Measurements from ENCODE around the gene PCLO.

The PCLO gene

DNA sequence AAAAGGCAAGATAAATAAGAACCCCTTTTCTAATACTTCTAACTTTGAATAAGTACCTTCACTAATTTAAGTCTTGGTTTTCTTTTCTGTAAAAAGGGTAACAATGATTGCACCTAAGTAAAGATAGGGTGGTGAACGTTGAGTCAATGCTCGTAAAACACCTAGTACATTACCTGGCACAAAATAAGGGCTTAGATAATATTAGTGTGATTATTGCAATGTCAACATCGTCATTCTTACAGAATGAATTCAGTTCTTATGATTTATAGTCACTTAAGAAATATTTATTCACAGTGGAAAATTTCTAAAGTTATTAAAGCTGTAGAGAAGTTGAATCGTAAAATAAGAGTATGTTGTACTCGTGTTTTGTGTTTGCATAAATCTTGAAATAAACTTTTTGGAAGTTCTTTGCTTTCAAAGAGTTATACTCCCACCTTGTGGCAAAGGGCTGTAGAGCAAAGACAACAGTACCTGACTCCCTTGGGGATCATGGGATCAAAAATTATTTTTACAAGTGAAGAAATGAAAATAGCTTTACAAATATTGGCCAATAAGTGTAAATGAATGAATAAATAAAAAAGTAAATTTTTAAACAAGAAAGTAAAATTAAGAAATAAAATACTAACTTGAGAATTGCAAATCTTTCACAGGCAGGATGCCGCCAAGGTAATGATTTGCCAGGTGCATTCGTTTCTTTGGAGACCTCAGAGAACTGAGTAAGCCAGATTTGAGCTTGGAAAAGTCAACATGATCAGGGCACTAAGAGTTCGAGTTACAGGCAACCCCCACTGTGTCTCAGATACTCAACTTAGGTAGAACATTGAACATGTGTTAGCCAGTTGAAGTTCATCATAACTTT, 433.3 kb downstream of the PCLO start:
- Histone ChIP-seq H3K27me3 (ENCODE audit: insufficient read depth, poor library complexity, severe bottlenecking) (no peaks in the 10 kb centered on the region), H3K4me1 (ENCODE audit: insufficient read depth, poor library complexity, severe bottlenecking) (peaks cover 3% of the 10 kb centered on the region), H3K36me3 (ENCODE audit: low read depth) (no peaks in the 10 kb centered on the region), H3K9me3 (ENCODE audit: severe bottlenecking) (no peaks in the 10 kb centered on the region), H3K27ac (ENCODE audit: poor library complexity, severe bottlenecking) (no peak overlapping the region), H3K4me3 (ENCODE audit: severe bottlenecking) (no peak overlapping the region)
- DNase-seq (ENCODE audit: low spot score) (no peak), ATAC-seq (ENCODE audit: low read depth) (peak; percentile 67)
- TF ChIP-seq, protein P1, sequence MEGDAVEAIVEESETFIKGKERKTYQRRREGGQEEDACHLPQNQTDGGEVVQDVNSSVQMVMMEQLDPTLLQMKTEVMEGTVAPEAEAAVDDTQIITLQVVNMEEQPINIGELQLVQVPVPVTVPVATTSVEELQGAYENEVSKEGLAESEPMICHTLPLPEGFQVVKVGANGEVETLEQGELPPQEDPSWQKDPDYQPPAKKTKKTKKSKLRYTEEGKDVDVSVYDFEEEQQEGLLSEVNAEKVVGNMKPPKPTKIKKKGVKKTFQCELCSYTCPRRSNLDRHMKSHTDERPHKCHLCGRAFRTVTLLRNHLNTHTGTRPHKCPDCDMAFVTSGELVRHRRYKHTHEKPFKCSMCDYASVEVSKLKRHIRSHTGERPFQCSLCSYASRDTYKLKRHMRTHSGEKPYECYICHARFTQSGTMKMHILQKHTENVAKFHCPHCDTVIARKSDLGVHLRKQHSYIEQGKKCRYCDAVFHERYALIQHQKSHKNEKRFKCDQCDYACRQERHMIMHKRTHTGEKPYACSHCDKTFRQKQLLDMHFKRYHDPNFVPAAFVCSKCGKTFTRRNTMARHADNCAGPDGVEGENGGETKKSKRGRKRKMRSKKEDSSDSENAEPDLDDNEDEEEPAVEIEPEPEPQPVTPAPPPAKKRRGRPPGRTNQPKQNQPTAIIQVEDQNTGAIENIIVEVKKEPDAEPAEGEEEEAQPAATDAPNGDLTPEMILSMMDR (IDR thresholded peaks at IDR 0.05; ENCODE audit: poor library complexity, severe bottlenecking), result peak; percentile 88

DNA sequence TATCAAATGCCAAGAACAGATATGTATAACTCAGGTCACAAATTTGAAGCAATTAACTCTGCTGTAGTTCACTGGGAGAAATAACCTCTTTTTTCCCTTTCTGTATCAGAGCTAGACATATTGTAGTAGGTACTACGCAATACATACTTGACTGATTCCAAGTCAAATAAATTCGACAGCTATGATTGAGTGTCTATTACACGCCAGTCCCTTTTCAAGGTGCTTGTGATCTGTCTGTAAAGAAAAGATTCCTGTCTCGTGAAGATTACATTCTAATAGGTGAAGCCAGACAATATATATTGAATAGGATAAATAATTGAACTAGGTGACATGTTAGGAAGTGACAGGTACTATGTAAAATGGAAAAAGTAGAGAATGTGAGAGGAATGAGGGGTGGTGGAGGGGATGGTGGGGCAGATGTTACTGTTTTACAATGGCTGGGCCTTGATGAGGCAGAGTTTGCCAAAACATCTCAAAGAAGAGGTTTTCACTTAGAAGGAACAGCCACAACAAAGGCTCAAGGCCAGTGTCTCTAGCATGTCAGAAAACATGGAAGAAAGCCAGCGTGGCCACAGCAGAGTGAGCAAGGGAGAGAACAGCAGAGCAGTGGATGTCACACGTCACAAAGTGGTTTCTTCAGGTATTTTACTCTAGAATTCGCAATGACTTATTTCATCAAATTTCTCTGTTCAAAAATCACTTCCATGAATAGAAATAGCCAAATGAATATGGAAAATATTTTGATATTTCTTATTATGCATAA, 436.5 kb downstream of the PCLO start:
- ATAC-seq (ENCODE audit: low read depth), result no peak
- TF ChIP-seq, protein P1 (IDR thresholded peaks at IDR 0.05; ENCODE audit: poor library complexity, severe bottlenecking), result no peak
- Histone ChIP-seq H3K36me3 (ENCODE audit: low read depth) (no peaks in the 10 kb centered on the region), H3K27me3 (ENCODE audit: insufficient read depth, poor library complexity, severe bottlenecking) (no peaks in the 10 kb centered on the region), H3K4me3 (ENCODE audit: severe bottlenecking) (no peak overlapping the region), H3K27ac (ENCODE audit: poor library complexity, severe bottlenecking) (no peak overlapping the region), H3K4me1 (ENCODE audit: insufficient read depth, poor library complexity, severe bottlenecking) (peaks cover 3% of the 10 kb centered on the region), H3K9me3 (ENCODE audit: severe bottlenecking) (no peaks in the 10 kb centered on the region)
- DNase-seq (ENCODE audit: low spot score), result no peak

DNA sequence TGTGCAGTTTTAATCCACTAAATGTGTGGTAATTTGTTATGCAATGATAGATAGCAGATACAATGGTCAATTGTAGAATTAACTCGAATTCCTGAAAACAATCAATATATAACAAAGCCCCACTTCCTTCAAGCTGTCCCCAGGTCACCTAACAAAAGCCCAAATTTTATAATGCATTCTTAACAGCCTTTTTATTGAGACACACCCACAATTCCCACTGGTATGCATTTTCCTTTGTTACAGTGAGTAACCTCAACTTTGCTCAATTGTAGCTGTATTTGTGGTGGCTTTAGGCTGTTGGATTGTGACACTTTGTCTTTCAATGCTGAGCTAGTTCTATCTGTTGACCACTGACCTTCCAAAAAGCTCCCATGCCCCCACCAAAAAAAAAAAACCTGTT, 439.3 kb downstream of the PCLO start:
- DNase-seq (ENCODE audit: low spot score), result no peak
- Histone ChIP-seq H3K4me3 (ENCODE audit: severe bottlenecking) (no peak overlapping the region), H3K36me3 (ENCODE audit: low read depth) (no peaks in the 10 kb centered on the region), H3K27ac (ENCODE audit: poor library complexity, severe bottlenecking) (no peak overlapping the region), H3K9me3 (ENCODE audit: severe bottlenecking) (no peaks in the 10 kb centered on the region), H3K27me3 (ENCODE audit: insufficient read depth, poor library complexity, severe bottlenecking) (no peaks in the 10 kb centered on the region), H3K4me1 (ENCODE audit: insufficient read depth, poor library complexity, severe bottlenecking) (no peaks in the 10 kb centered on the region)
- TF ChIP-seq, protein P1 (IDR thresholded peaks at IDR 0.05; ENCODE audit: poor library complexity, severe bottlenecking), result no peak
- ATAC-seq (ENCODE audit: low read depth), result no peak

DNA sequence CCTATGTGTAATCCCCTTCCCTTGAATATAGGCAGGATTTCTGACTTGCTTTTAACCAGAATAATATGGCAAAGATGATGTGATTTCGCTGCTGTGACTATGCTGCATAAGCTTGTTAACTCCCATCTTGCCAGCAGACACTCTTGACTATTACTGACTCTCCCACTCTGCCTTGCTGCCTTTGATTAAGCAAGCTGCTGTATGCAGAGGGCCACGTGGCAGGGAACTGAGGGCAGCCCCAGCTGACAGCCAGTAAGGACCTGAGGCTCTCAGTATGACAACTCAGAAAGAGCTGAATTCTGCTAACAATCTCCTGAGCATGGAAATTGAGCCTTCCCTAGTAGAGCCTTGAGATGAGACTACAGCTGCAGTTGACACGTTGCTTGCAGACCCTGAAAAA, 439.7 kb downstream of the PCLO start:
- ATAC-seq (ENCODE audit: low read depth) (no peak), DNase-seq (ENCODE audit: low spot score) (no peak)
- H3K27me3 ChIP-seq (ENCODE audit: insufficient read depth, poor library complexity, severe bottlenecking), result no peaks in the 10 kb centered on the region
- H3K4me1 ChIP-seq (ENCODE audit: insufficient read depth, poor library complexity, severe bottlenecking), result no peaks in the 10 kb centered on the region
- H3K4me3 ChIP-seq (ENCODE audit: severe bottlenecking), result no peak overlapping the region
- TF ChIP-seq, protein P1 (IDR thresholded peaks at IDR 0.05; ENCODE audit: poor library complexity, severe bottlenecking), result no peak
- no peaks in the 10 kb centered on the region for H3K36me3 ChIP-seq (ENCODE audit: low read depth)
- H3K9me3 ChIP-seq (ENCODE audit: severe bottlenecking), result no peaks in the 10 kb centered on the region
- no peak overlapping the region for H3K27ac ChIP-seq (ENCODE audit: poor library complexity, severe bottlenecking)

Data from RWPE2 (cell line).